GM12878 (cell line): ENCODE results near the gene FARSB. TPM values are rescaled to one million over a fixed set of nuclear protein-coding genes. Genes with fewer than 3 reads are reported as not detected.

ENCODE experiments used
- ATAC-seq: fragments of 200-7000 bp; cut with Tn5 transposase; 3 replicates; pipeline ENCODE4 v1.9.1; 2020; ENCODE audit warnings: mild to moderate bottlenecking, moderate library complexity
- BruUV-seq: library from RNA; stranded (reverse); fragments of 400-500 nt; replicated peaks from 2 replicates; lab custom pipeline; 2021; lab: Mats Ljungman, UMichigan
- CTCF ChIA-PET: fragments of 300-600 bp; sonication (Branson Sonifier 250); formaldehyde crosslinking; extraction: SDS; loops from one replicate; lab custom pipeline; 2021; ENCODE audit warnings: inconsistent platforms; lab: Yijun Ruan, JAX
- POLR2A ChIA-PET: fragments of 350-600 bp; formaldehyde crosslinking; extraction: SDS; loops from one replicate; lab custom pipeline; 2021; ENCODE audit warnings: inconsistent platforms; lab: Charles Lee
- RAD21 ChIA-PET: fragments of 300-600 bp; sonication (Branson Sonifier 250); formaldehyde crosslinking; loops from one replicate; lab custom pipeline; 2023; ENCODE audit warnings: antibody characterized with exemption; ENCODE audit not compliant: unreplicated experiment; lab: Charles Lee
- SMC1A ChIA-PET: fragments of 300-600 bp; sonication (Branson Sonifier 250); formaldehyde crosslinking; loops from one replicate; lab custom pipeline; 2023; ENCODE audit not compliant: unreplicated experiment, uncharacterized antibody; lab: Charles Lee
- DNase-seq: peaks from one replicate; pipeline ENCODE4 v3.0.0-alpha.2; 2011; ENCODE audit warnings: low read depth, low spot score
- FAIRE-seq: peaks from 3 replicates; lab custom pipeline; 2011; peaks lifted over from hg19 to GRCh38; lab: Jason Lieb, UNC
- H2AFZ ChIP-seq: 2 replicates; pipeline ENCODE4 v1.6.0; 2011; ENCODE audit warnings: low read depth, low read length, control low read depth; ENCODE audit not compliant: control insufficient read depth
- H3K27ac ChIP-seq: 2 replicates; pipeline ENCODE4 v1.5.1; 2011; ENCODE audit warnings: control low read depth; ENCODE audit not compliant: control insufficient read depth, insufficient read depth
- H3K27me3 ChIP-seq, 2 experiments: replicated peaks in 1 of 2; 2 replicates each; pipeline versions ENCODE4 v1.6.0 to v1.6.1; 2011; ENCODE audit warnings: low read length in 1 of 2; ENCODE audit not compliant: control insufficient read depth in 2 of 2, insufficient read depth in 2 of 2
- H3K36me3 ChIP-seq, 2 experiments: 2 replicates each; pipeline ENCODE4 v1.5.1; 2011; ENCODE audit warnings: low read length in 1 of 2; ENCODE audit not compliant: control insufficient read depth in 2 of 2, insufficient read depth in 2 of 2
- H3K4me1 ChIP-seq: 2 replicates; pipeline ENCODE4 v1.6.1; 2011; ENCODE audit warnings: mild to moderate bottlenecking, low read length, moderate library complexity, mixed read lengths; ENCODE audit not compliant: control insufficient read depth, insufficient read depth
- H3K4me2 ChIP-seq: 2 replicates; pipeline ENCODE4 v1.6.0; 2011; ENCODE audit warnings: control low read depth; ENCODE audit not compliant: control insufficient read depth, insufficient read depth
- H3K4me3 ChIP-seq: fragments of 200-600 bp; sonication (generic); 2 replicates; pipeline ENCODE4 v1.5.1; 2016
- H3K79me2 ChIP-seq: 2 replicates; pipeline ENCODE4 v1.6.0; 2011; ENCODE audit warnings: low read length; ENCODE audit not compliant: control insufficient read depth, insufficient read depth
- H3K9ac ChIP-seq: 2 replicates; pipeline ENCODE4 v1.8.0; 2011; ENCODE audit warnings: low read length, control low read depth, mixed read lengths; ENCODE audit not compliant: control insufficient read depth, insufficient read depth
- H3K9me3 ChIP-seq: replicated peaks from 3 replicates; pipeline ENCODE4 v1.5.1; 2011; ENCODE audit warnings: mild to moderate bottlenecking, low read length; ENCODE audit not compliant: control insufficient read depth, insufficient read depth
- H4K20me1 ChIP-seq: 2 replicates; pipeline ENCODE4 v1.6.0; 2011; ENCODE audit not compliant: control insufficient read depth, insufficient read depth
- POU2F2 ChIP-seq: IDR thresholded peaks from 3 replicates; pipeline ENCODE4 v1.6.1; 2011; ENCODE audit warnings: low read depth, mild to moderate bottlenecking, low read length, borderline replicate concordance
- SKIL ChIP-seq: fragments of 450-650 bp; IDR thresholded peaks from 2 replicates; pipeline ENCODE4 v1.6.1; 2017; ENCODE audit warnings: mild to moderate bottlenecking, low read depth, inconsistent platforms; ENCODE audit not compliant: poor library complexity, severe bottlenecking
- TBL1XR1 ChIP-seq: IDR thresholded peaks from 2 replicates; pipeline ENCODE4 v1.6.1; 2012; ENCODE audit warnings: low read depth, low read length, improper control_type of control experiment
- TCF3 ChIP-seq: IDR thresholded peaks from 2 replicates; pipeline ENCODE4 v1.6.1; 2012; ENCODE audit warnings: low read depth, mild to moderate bottlenecking, low read length, borderline replicate concordance; ENCODE audit not compliant: insufficient read depth
- ZBTB11 ChIP-seq: fragments of 450-650 bp; formaldehyde crosslinking; IDR thresholded peaks from 2 replicates; pipeline ENCODE4 v1.5.0; 2022; ENCODE audit warnings: mild to moderate bottlenecking, missing genetic modification characterization
- WGBS: methylation state at CpG from one replicate; pipeline ENCODE4 v1.1.6; 2016; ENCODE audit warnings: low lambda C conversion rate; ENCODE audit not compliant: insufficient replicate concordance, insufficient coverage; ENCODE audit errors: missing lambda C conversion rate; 5-methylcytosine and 5-hydroxymethylcytosine counted together
- in situ Hi-C: fragments of 300-500 bp; cut with MboI; formaldehyde crosslinking; loops from 9 replicates; pipeline ENCODE4 v1.14.3; 2018; ENCODE audit warnings: mixed read lengths
- intact Hi-C: fragments of 100-400 bp; cut with micrococcal nuclease; formaldehyde crosslinking; loops from one replicate; pipeline ENCODE4 v1.14.2; 2022; ENCODE audit not compliant: unreplicated experiment
- polyA plus RNA-seq, 11 experiments: library from polyadenylated mRNA; depleted of rRNA in 4 of 11; unstranded in 6 of 11; stranded (reverse) in 5 of 11; fragments of >200 nt; fragmentation: Nextera tagmentation in 4 of 11; fragmentation: Illumina TruSeq in 1 of 11; extraction: Ambion mirVana in 4 of 11; extraction: Trizol in 1 of 11; gene quantifications; 1 replicate in 1 of 11; 2 replicates in 10 of 11; pipeline versions ENCODE4 v1.2.1 to v1.2.3, GENCODE V29; 2011 to 2016; ENCODE audit warnings: inconsistent platforms in 2 of 11, missing spikeins in 2 of 11, low read depth in 1 of 11
- total RNA-seq, 4 experiments: library from RNA; depleted of rRNA in 3 of 4; stranded (reverse); fragments of >200 nt in 3 of 4; fragmentation: Illumina TruSeq in 1 of 4; extraction: Trizol in 1 of 4; gene quantifications; 2 replicates each; pipeline versions ENCODE4 v1.2.1 to v1.2.3, GENCODE V29; 2013 to 2021

The FARSB gene
- total and polyA plus RNA-seq, 10 of the 15 experiments (the other 5 are each of a cell fraction or from before 2014, with no cell fraction given): 32.4 to 127 (median 73.8) TPM

- in situ Hi-C loops (loop anchor here (5.0 to 10.0 kb wide), 2 partner anchors 249 to 506 kb away; no protein-coding TSS in a partner anchor), intact Hi-C loops (loop anchor here (1.0 kb wide), 1 partner anchor 243 kb away; no protein-coding TSS in a partner anchor)
- CTCF ChIA-PET: interaction anchor here (0.6 to 7.8 kb wide), 24 partner anchors 9 to 536 kb away, joined by 3 to 164 read pairs (median 5); a partner anchor contains a TSS
- SMC1A ChIA-PET: interaction anchor here (0.6 to 7.8 kb wide), 14 partner anchors 10 to 536 kb away, joined by 3 to 116 read pairs (median 7); a partner anchor contains a TSS
- Histone ChIP-seq H3K4me2 (no peak overlapping the region), H3K4me1 (no peaks in the 10 kb centered on the region), H3K4me3 (no peak overlapping the region), H3K27ac (no peak overlapping the region), H3K27me3 (no peaks in the 10 kb centered on the region), H2AFZ (no peak overlapping the region), H3K9ac (no peak overlapping the region), H4K20me1 (no peaks in the 10 kb centered on the region), H3K9me3 (no peaks in the 10 kb centered on the region), H3K36me3 (peaks cover 9 to 11% of the 10 kb centered on the region in 2 experiments), H3K79me2 (no peaks in the 10 kb centered on the region)
- ATAC-seq (no peak), FAIRE-seq (no peak), DNase-seq (no peak)
- 100% methylated on average over 4 of the region's 4 CpGs for WGBS
- BruUV-seq: no TSS peak
- RAD21 ChIA-PET: interaction anchor here (1.2 to 4.9 kb wide), 9 partner anchors 22 to 504 kb away, joined by 3 to 91 read pairs (median 4); partner anchors contain the start of gene SGPP2
- no peak for TF ChIP-seq ZBTB11 (CRISPR knock-in tag)
- no peak for TF ChIP-seq TBL1XR1
- TF ChIP-seq POU2F2: no peak
- no peak for TF ChIP-seq TCF3
- TF ChIP-seq SKIL: no peak
- POLR2A ChIA-PET: interaction anchor here (1.8 kb wide), 1 partner anchor 243 kb away, joined by 4 read pairs; no protein-coding TSS in a partner anchor
Measured at GRCh38 chr2:222561151-222561550, 94.7 kb downstream of the FARSB start.
